CD4-positive, alpha-beta memory T cell (primary cell): Measurements from ENCODE around the gene SPATA22. TPM values are rescaled to one million over a fixed set of nuclear protein-coding genes. Genes with fewer than 3 reads are reported as not detected.

Experiments used
- CTCF ChIA-PET: fragments of 350-600 bp; sonication (Branson Sonifier 250); formaldehyde crosslinking; loops from one replicate; lab custom pipeline; 2021; ENCODE audit warnings: inconsistent platforms; ENCODE audit not compliant: partially characterized antibody; lab: Charles Lee
- POLR2A ChIA-PET: fragments of 350-600 bp; sonication (Branson Sonifier 250); formaldehyde crosslinking; loops from one replicate; lab custom pipeline; 2021; ENCODE audit not compliant: partially characterized antibody; lab: Charles Lee
- DNase-seq, 5 donors: peaks; one replicate each; pipeline versions ENCODE4 v3.0.0 to v3.0.0-alpha.2; 2020 to 2022; ENCODE audit warnings: mixed read lengths in 1 of 5
- H3K27ac ChIP-seq: one replicate; pipeline ENCODE4 v1.7.0; 2013; ENCODE audit warnings: low read depth, low read length
- H3K27me3 ChIP-seq: 2 replicates; pipeline ENCODE4 v1.7.0; 2013; ENCODE audit warnings: mild to moderate bottlenecking, low read length, moderate library complexity; ENCODE audit not compliant: insufficient read depth
- H3K36me3 ChIP-seq: 2 replicates; pipeline ENCODE4 v1.7.0; 2013; ENCODE audit warnings: mild to moderate bottlenecking, low read length, moderate library complexity; ENCODE audit not compliant: insufficient read depth
- H3K4me1 ChIP-seq: 2 replicates; pipeline ENCODE4 v1.7.0; 2013; ENCODE audit warnings: mild to moderate bottlenecking, low read length, moderate library complexity; ENCODE audit not compliant: insufficient read depth
- H3K4me3 ChIP-seq, 2 donors: one replicate each; pipeline ENCODE4 v1.7.0; 2013; ENCODE audit warnings: low read length in 2 of 2, mild to moderate bottlenecking in 1 of 2
- H3K9me3 ChIP-seq, 2 donors: one replicate each; pipeline ENCODE4 v1.7.0; 2013; ENCODE audit warnings: low read length in 2 of 2, control low read depth in 1 of 2; ENCODE audit not compliant: control insufficient read depth in 1 of 2
- H3K27ac Mint-ChIP-seq, 7 donors: one replicate each; pipeline ENCODE4 v1.8.0; 2020 to 2021; ENCODE audit warnings: mixed read lengths in 7 of 7, mild to moderate bottlenecking in 6 of 7, inconsistent platforms in 3 of 7, moderate library complexity in 3 of 7
- H3K27me3 Mint-ChIP-seq, 2 donors: one replicate each; pipeline ENCODE4 v1.8.0; 2020 to 2021; ENCODE audit warnings: mixed read lengths in 2 of 2
- H3K36me3 Mint-ChIP-seq, 2 donors: one replicate each; pipeline ENCODE4 v1.8.0; 2020 to 2021; ENCODE audit warnings: mixed read lengths in 2 of 2, inconsistent platforms in 1 of 2, mild to moderate bottlenecking in 1 of 2
- H3K4me1 Mint-ChIP-seq, 4 donors: one replicate each; pipeline ENCODE4 v1.8.0; 2020 to 2021; ENCODE audit warnings: mixed read lengths in 4 of 4, mild to moderate bottlenecking in 1 of 4
- H3K4me3 Mint-ChIP-seq, 8 donors: one replicate each; pipeline ENCODE4 v1.8.0; 2020 to 2021; ENCODE audit warnings: mixed read lengths in 8 of 8, mild to moderate bottlenecking in 7 of 8, moderate library complexity in 6 of 8, inconsistent platforms in 3 of 8
- H3K9me3 Mint-ChIP-seq, 8 donors: one replicate each; pipeline ENCODE4 v1.8.0; 2020 to 2021; ENCODE audit warnings: mixed read lengths in 8 of 8, mild to moderate bottlenecking in 5 of 8, inconsistent platforms in 3 of 8, moderate library complexity in 1 of 8
- intact Hi-C: fragments of 100-400 bp; cut with micrococcal nuclease; formaldehyde crosslinking; loops from one replicate; pipeline ENCODE4 v1.15.1; 2023
- polyA plus RNA-seq, 2 donors: library from polyadenylated mRNA; unstranded; fragments of 300-500 nt; fragmentation: Illumina TruSeq; gene quantifications; one replicate each; pipeline ENCODE4 v1.2.3, GENCODE V29; 2021
- total RNA-seq, 2 experiments: library from RNA; stranded (reverse); gene quantifications; one replicate each; pipeline ENCODE4 v1.2.3, GENCODE V29; 2021

The SPATA22 gene
- total and polyA plus RNA-seq, 4 experiments from 2014 or later: 0.42 TPM; not detected in 3

- CTCF ChIA-PET: no interaction called here
Measured at GRCh38 chr17:3510090-3510489, 38.5 kb upstream of the SPATA22 start.

GRCh38 chr17:3507869-3508268 lies 36.2 kb upstream of the SPATA22 start:
- Histone ChIP-seq H3K9me3 (no peaks in the 10 kb centered on the region), H3K27me3 (no peaks in the 10 kb centered on the region), H3K4me1 (no peaks in the 10 kb centered on the region), H3K4me3 (no peak overlapping the region), H3K27ac (no peak overlapping the region), H3K36me3 (no peaks in the 10 kb centered on the region)
- ChIA-PET CTCF (no interaction called here), POLR2A (no interaction called here)
- DNase-seq: no peak
- Mint-ChIP-seq H3K4me3 (no peak overlapping the region), H3K4me1 (no peaks in the 10 kb centered on the region), H3K27me3 (peaks cover 10 to 13% of the 10 kb centered on the region in 2 donors), H3K9me3 (peaks cover 0 to 10% (median 2%) of the 10 kb centered on the region in 8 donors), H3K36me3 (no peaks in the 10 kb centered on the region), H3K27ac (no peak overlapping the region)
- intact Hi-C loops: no loop called here

More at GRCh38 chr17:3510090-3510489, 38.5 kb upstream of the SPATA22 start:
- no peak overlapping the region for H3K27ac ChIP-seq
- Mint-ChIP-seq H3K4me1 (no peaks in the 10 kb centered on the region), H3K9me3 (peaks cover 0 to 10% (median 2%) of the 10 kb centered on the region in 8 donors), H3K27me3 (peaks cover 7 to 8% of the 10 kb centered on the region in 2 donors), H3K27ac (no peak overlapping the region), H3K36me3 (no peaks in the 10 kb centered on the region), H3K4me3 (no peak overlapping the region)
- POLR2A ChIA-PET: no interaction called here
- no peaks in the 10 kb centered on the region for H3K4me1 ChIP-seq
- no peaks in the 10 kb centered on the region for H3K36me3 ChIP-seq
- H3K4me3 ChIP-seq: no peak overlapping the region
- no peaks in the 10 kb centered on the region for H3K9me3 ChIP-seq
- intact Hi-C loops: no loop called here
- no peak for DNase-seq
- no peaks in the 10 kb centered on the region for H3K27me3 ChIP-seq

GRCh38 chr17:3507071-3507470 lies 35.5 kb upstream of the SPATA22 start:
- Mint-ChIP-seq H3K4me3 (no peak overlapping the region), H3K4me1 (no peaks in the 10 kb centered on the region), H3K27me3 (peaks cover 8 to 13% of the 10 kb centered on the region in 2 donors), H3K9me3 (peaks cover 0 to 10% (median 2%) of the 10 kb centered on the region in 8 donors), H3K36me3 (no peaks in the 10 kb centered on the region), H3K27ac (no peak overlapping the region)
- ChIA-PET CTCF (no interaction called here), POLR2A (no interaction called here)
- Histone ChIP-seq H3K27me3 (no peaks in the 10 kb centered on the region), H3K4me3 (no peak overlapping the region), H3K36me3 (no peaks in the 10 kb centered on the region), H3K4me1 (no peaks in the 10 kb centered on the region), H3K9me3 (no peaks in the 10 kb centered on the region), H3K27ac (no peak overlapping the region)
- no peak for DNase-seq
- intact Hi-C loops: no loop called here

- no peak overlapping the region for H3K27ac Mint-ChIP-seq
- H3K27me3 Mint-ChIP-seq: peaks cover 8 to 13% of the 10 kb centered on the region in 2 donors
- no peaks in the 10 kb centered on the region for H3K9me3 ChIP-seq
- H3K4me3 Mint-ChIP-seq: no peak overlapping the region
- H3K9me3 Mint-ChIP-seq: peaks cover 0 to 10% (median under 1%) of the 10 kb centered on the region in 8 donors
- H3K27me3 ChIP-seq: no peaks in the 10 kb centered on the region
- no peak overlapping the region for H3K27ac ChIP-seq
- H3K36me3 Mint-ChIP-seq: no peaks in the 10 kb centered on the region
- intact Hi-C loops: no loop called here
- POLR2A ChIA-PET: no interaction called here
- H3K4me1 Mint-ChIP-seq: no peaks in the 10 kb centered on the region
- no peaks in the 10 kb centered on the region for H3K36me3 ChIP-seq
- DNase-seq: no peak
- CTCF ChIA-PET: no interaction called here
- H3K4me1 ChIP-seq: no peaks in the 10 kb centered on the region
- H3K4me3 ChIP-seq: no peak overlapping the region
Measured at GRCh38 chr17:3506054-3506453, 34.4 kb upstream of the SPATA22 start.

- Mint-ChIP-seq H3K4me1 (no peaks in the 10 kb centered on the region), H3K4me3 (no peak overlapping the region), H3K27me3 (peaks cover 8 to 13% of the 10 kb centered on the region in 2 donors), H3K9me3 (peaks cover 0 to 10% (median under 1%) of the 10 kb centered on the region in 8 donors), H3K36me3 (no peaks in the 10 kb centered on the region), H3K27ac (no peak overlapping the region)
- no peaks in the 10 kb centered on the region for H3K9me3 ChIP-seq
- DNase-seq: no peak
- ChIA-PET POLR2A (no interaction called here), CTCF (no interaction called here)
- no peaks in the 10 kb centered on the region for H3K4me1 ChIP-seq
- intact Hi-C loops: no loop called here
- H3K27ac ChIP-seq: no peak overlapping the region
- H3K4me3 ChIP-seq: no peak overlapping the region
- H3K27me3 ChIP-seq: no peaks in the 10 kb centered on the region
- no peaks in the 10 kb centered on the region for H3K36me3 ChIP-seq
Measured at GRCh38 chr17:3505008-3505407, 33.4 kb upstream of the SPATA22 start.

GRCh38 chr17:3503285-3503684 lies 31.7 kb upstream of the SPATA22 start:
- CTCF ChIA-PET: no interaction called here
- H3K4me3 Mint-ChIP-seq: no peak overlapping the region
- Histone ChIP-seq H3K27ac (no peak overlapping the region), H3K27me3 (no peaks in the 10 kb centered on the region), H3K9me3 (no peaks in the 10 kb centered on the region), H3K36me3 (no peaks in the 10 kb centered on the region), H3K4me3 (no peak overlapping the region), H3K4me1 (no peaks in the 10 kb centered on the region)
- H3K27me3 Mint-ChIP-seq: peaks cover 8 to 13% of the 10 kb centered on the region in 2 donors
- no peak overlapping the region for H3K27ac Mint-ChIP-seq
- DNase-seq: no peak
- peaks cover 0 to 3% (median 0%) of the 10 kb centered on the region in 8 donors for H3K9me3 Mint-ChIP-seq
- no peaks in the 10 kb centered on the region for H3K36me3 Mint-ChIP-seq
- no peaks in the 10 kb centered on the region for H3K4me1 Mint-ChIP-seq
- intact Hi-C loops: no loop called here
- POLR2A ChIA-PET: no interaction called here

- Mint-ChIP-seq H3K27ac (no peak overlapping the region), H3K36me3 (no peaks in the 10 kb centered on the region), H3K4me1 (no peaks in the 10 kb centered on the region), H3K27me3 (peaks cover 8 to 13% of the 10 kb centered on the region in 2 donors), H3K4me3 (no peak overlapping the region), H3K9me3 (peaks cover 0 to 2% (median 0%) of the 10 kb centered on the region in 8 donors)
- no peaks in the 10 kb centered on the region for H3K36me3 ChIP-seq
- H3K27me3 ChIP-seq: no peaks in the 10 kb centered on the region
- H3K27ac ChIP-seq: no peak overlapping the region
- POLR2A ChIA-PET: no interaction called here
- H3K4me1 ChIP-seq: no peaks in the 10 kb centered on the region
- no peak for DNase-seq
- H3K9me3 ChIP-seq: no peaks in the 10 kb centered on the region
- no peak overlapping the region for H3K4me3 ChIP-seq
- CTCF ChIA-PET: no interaction called here
- intact Hi-C loops: no loop called here
Measured at GRCh38 chr17:3502466-3502865, 30.8 kb upstream of the SPATA22 start.

GRCh38 chr17:3501344-3501743 lies 29.7 kb upstream of the SPATA22 start:
- Histone ChIP-seq H3K27ac (no peak overlapping the region), H3K4me3 (no peak overlapping the region), H3K9me3 (no peaks in the 10 kb centered on the region), H3K36me3 (no peaks in the 10 kb centered on the region), H3K27me3 (no peaks in the 10 kb centered on the region), H3K4me1 (no peaks in the 10 kb centered on the region)
- ChIA-PET CTCF (no interaction called here), POLR2A (no interaction called here)
- H3K4me1 Mint-ChIP-seq: no peaks in the 10 kb centered on the region
- no peak overlapping the region for H3K4me3 Mint-ChIP-seq
- H3K36me3 Mint-ChIP-seq: no peaks in the 10 kb centered on the region
- no peaks in the 10 kb centered on the region for H3K9me3 Mint-ChIP-seq
- intact Hi-C loops: no loop called here
- H3K27ac Mint-ChIP-seq: no peak overlapping the region
- peaks cover 4 to 13% of the 10 kb centered on the region in 2 donors for H3K27me3 Mint-ChIP-seq
- DNase-seq: no peak
